B cell (primary cell): ENCODE data around the gene LRRC36.

Experiments
- CTCF ChIP-seq: fragments of 200-600 bp; IDR thresholded peaks from one replicate; pipeline ENCODE4 v1.8.0; 2022; ENCODE audit warnings: antibody characterized with exemption, mild to moderate bottlenecking
- EZH2 ChIP-seq: IDR thresholded peaks from 2 replicates; pipeline ENCODE4 v1.6.1; 2012; ENCODE audit warnings: borderline replicate concordance, low read depth, mild to moderate bottlenecking, moderate library complexity, low read length; ENCODE audit not compliant: insufficient read depth, poor library complexity, severe bottlenecking

- TF ChIP-seq CTCF, result no peak
- TF ChIP-seq EZH2, result no peak
Observed at GRCh38 chr16:67287960-67288359, 38.7 kb upstream of the LRRC36 start.
